MM.1S (cell line): ENCODE data around the gene DSG2.

Experiments used
- DNase-seq: peaks from one replicate; pipeline ENCODE4 v3.0.0-alpha.2; 2015
- H2AFZ ChIP-seq: fragments of 300-600 bp; sonication (generic); 2 replicates; pipeline ENCODE4 v1.6.0; 2016; ENCODE audit warnings: antibody characterized with exemption, low read length
- H3F3A ChIP-seq: fragments of 300-600 bp; sonication (generic); 2 replicates; pipeline ENCODE4 v1.6.1; 2016; ENCODE audit warnings: mild to moderate bottlenecking, antibody characterized with exemption, low read length, moderate library complexity, mixed read lengths; ENCODE audit not compliant: insufficient read depth
- H3K27ac ChIP-seq: fragments of 300-600 bp; sonication (generic); 2 replicates; pipeline ENCODE4 v1.5.1; 2016; ENCODE audit warnings: mild to moderate bottlenecking, low read length
- H3K27me3 ChIP-seq: fragments of 300-600 bp; sonication (generic); replicated peaks from 2 replicates; pipeline ENCODE4 v1.6.0; 2016; ENCODE audit warnings: low read length; ENCODE audit not compliant: insufficient read depth
- H3K36me3 ChIP-seq: fragments of 300-600 bp; sonication (generic); replicated peaks from 2 replicates; pipeline ENCODE4 v1.6.1; 2016; ENCODE audit warnings: mild to moderate bottlenecking, low read length, mixed read lengths; ENCODE audit not compliant: insufficient read depth
- H3K4me1 ChIP-seq: fragments of 300-600 bp; sonication (generic); 2 replicates; pipeline ENCODE4 v1.6.1; 2016; ENCODE audit warnings: low read length, mixed read lengths
- H3K4me2 ChIP-seq: fragments of 300-600 bp; sonication (generic); 2 replicates; pipeline ENCODE4 v1.6.0; 2016; ENCODE audit warnings: low read depth, low read length
- H3K4me3 ChIP-seq: fragments of 300-600 bp; sonication (generic); 2 replicates; pipeline ENCODE4 v1.5.1; 2016; ENCODE audit warnings: low read length, mixed read lengths
- H3K79me2 ChIP-seq: fragments of 300-600 bp; sonication (generic); 2 replicates; pipeline ENCODE4 v1.6.1; 2016; ENCODE audit warnings: mixed run types, low read length, mixed read lengths
- H3K9ac ChIP-seq: fragments of 300-600 bp; sonication (generic); 2 replicates; pipeline ENCODE4 v1.6.1; 2016; ENCODE audit warnings: low read length, mixed read lengths
- H3K9me2 ChIP-seq: fragments of 300-600 bp; sonication (generic); replicated peaks from 2 replicates; pipeline ENCODE4 v1.6.1; 2016; ENCODE audit warnings: mild to moderate bottlenecking, low read length, mixed read lengths; ENCODE audit not compliant: insufficient read depth
- H3K9me3 ChIP-seq: fragments of 300-600 bp; sonication (generic); replicated peaks from 2 replicates; pipeline ENCODE4 v1.6.1; 2016; ENCODE audit warnings: mild to moderate bottlenecking, low read length, mixed read lengths; ENCODE audit not compliant: insufficient read depth
- H4K20me1 ChIP-seq: fragments of 300-600 bp; sonication (generic); 2 replicates; pipeline ENCODE4 v1.6.1; 2016; ENCODE audit warnings: mild to moderate bottlenecking, low read length, moderate library complexity, mixed read lengths; ENCODE audit not compliant: insufficient read depth
- EZH2 ChIP-seq: fragments of 300-600 bp; sonication (generic); optimal IDR thresholded peaks from 2 replicates; pipeline ENCODE3; 2017; ENCODE audit warnings: low read depth, mild to moderate bottlenecking, antibody characterized with exemption, low read length, mixed read lengths
- EZH2phosphoT487 ChIP-seq: fragments of 300-600 bp; sonication (generic); IDR thresholded peaks from 2 replicates; pipeline ENCODE4 v1.6.1; 2018; ENCODE audit warnings: antibody characterized with exemption, low read length
- TF ChIP-seq, protein P1 (sequence below): fragments of 300-600 bp; sonication (generic); IDR thresholded peaks from 2 replicates; pipeline ENCODE4 v1.5.1; 2016; ENCODE audit warnings: antibody characterized with exemption, low read length, mixed read lengths

DSG2 gene

DNA sequence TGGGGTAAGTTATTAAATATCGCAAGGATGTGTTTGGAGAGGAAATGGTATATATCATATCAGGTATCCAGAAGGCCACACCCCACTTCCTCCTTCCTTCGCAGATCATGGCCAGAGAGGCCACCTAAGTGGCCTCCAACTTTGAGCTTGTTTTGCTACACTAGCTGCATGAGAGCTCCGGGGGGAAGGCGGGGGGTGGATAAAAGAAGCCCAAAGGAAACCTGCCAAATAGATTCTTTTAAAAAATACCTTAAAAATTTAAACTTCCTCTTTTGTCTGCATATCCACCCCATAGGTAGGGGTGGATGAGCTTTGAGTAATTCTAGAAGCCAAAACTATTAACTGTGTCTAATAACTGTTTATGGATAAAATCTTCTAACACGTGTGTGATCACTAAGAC, 88.0 kb downstream of the DSG2 start:
- no peak overlapping the region for H3K27ac ChIP-seq
- no peaks in the 10 kb centered on the region for H3K9me3 ChIP-seq
- no peak overlapping the region for H3K4me2 ChIP-seq
- H3K9ac ChIP-seq = no peak overlapping the region
- H3K36me3 ChIP-seq = no peaks in the 10 kb centered on the region
- H3K27me3 ChIP-seq = no peaks in the 10 kb centered on the region
- H3K79me2 ChIP-seq = no peaks in the 10 kb centered on the region
- no peaks in the 10 kb centered on the region for H3K4me1 ChIP-seq
- no peak overlapping the region for H3K4me3 ChIP-seq
- H3F3A ChIP-seq = no peaks in the 10 kb centered on the region
- no peaks in the 10 kb centered on the region for H4K20me1 ChIP-seq
- DNase-seq = no peak
- H3K9me2 ChIP-seq = no peaks in the 10 kb centered on the region
- H2AFZ ChIP-seq = no peak overlapping the region
- TF ChIP-seq, protein P1, sequence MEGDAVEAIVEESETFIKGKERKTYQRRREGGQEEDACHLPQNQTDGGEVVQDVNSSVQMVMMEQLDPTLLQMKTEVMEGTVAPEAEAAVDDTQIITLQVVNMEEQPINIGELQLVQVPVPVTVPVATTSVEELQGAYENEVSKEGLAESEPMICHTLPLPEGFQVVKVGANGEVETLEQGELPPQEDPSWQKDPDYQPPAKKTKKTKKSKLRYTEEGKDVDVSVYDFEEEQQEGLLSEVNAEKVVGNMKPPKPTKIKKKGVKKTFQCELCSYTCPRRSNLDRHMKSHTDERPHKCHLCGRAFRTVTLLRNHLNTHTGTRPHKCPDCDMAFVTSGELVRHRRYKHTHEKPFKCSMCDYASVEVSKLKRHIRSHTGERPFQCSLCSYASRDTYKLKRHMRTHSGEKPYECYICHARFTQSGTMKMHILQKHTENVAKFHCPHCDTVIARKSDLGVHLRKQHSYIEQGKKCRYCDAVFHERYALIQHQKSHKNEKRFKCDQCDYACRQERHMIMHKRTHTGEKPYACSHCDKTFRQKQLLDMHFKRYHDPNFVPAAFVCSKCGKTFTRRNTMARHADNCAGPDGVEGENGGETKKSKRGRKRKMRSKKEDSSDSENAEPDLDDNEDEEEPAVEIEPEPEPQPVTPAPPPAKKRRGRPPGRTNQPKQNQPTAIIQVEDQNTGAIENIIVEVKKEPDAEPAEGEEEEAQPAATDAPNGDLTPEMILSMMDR = no peak
- no peak for TF ChIP-seq EZH2
- TF ChIP-seq EZH2phosphoT487 = no peak

DNA sequence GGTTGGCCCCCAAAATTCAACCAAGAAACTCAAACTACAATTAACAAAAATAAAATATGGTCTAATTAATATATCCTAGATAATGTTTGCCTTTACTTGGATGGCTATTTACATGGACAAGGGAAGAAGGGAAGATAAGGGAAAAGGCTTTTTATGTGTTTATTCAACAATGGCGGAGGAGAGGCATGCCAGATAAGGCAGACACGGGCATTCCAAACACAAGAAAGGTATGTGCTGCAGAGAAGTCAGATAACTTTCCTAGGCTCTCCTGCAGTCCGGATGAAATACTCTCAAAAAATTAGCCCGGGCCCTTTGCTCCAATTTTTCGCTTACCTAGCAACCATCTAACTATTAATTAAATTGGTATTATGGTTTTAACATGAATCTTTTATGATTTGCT, 88.6 kb downstream of the DSG2 start:
- no peaks in the 10 kb centered on the region for H3F3A ChIP-seq
- H3K79me2 ChIP-seq = no peaks in the 10 kb centered on the region
- TF ChIP-seq, protein P1 = no peak
- no peak for TF ChIP-seq EZH2
- TF ChIP-seq EZH2phosphoT487 = no peak
- no peak overlapping the region for H3K4me3 ChIP-seq
- no peak overlapping the region for H3K9ac ChIP-seq
- DNase-seq = no peak
- H3K27me3 ChIP-seq = no peaks in the 10 kb centered on the region
- no peaks in the 10 kb centered on the region for H3K36me3 ChIP-seq
- no peaks in the 10 kb centered on the region for H3K9me2 ChIP-seq
- H3K4me2 ChIP-seq = no peak overlapping the region
- no peak overlapping the region for H3K27ac ChIP-seq
- no peaks in the 10 kb centered on the region for H4K20me1 ChIP-seq
- no peaks in the 10 kb centered on the region for H3K4me1 ChIP-seq
- no peak overlapping the region for H2AFZ ChIP-seq
- H3K9me3 ChIP-seq = no peaks in the 10 kb centered on the region

- Histone ChIP-seq H3K9ac (no peak overlapping the region), H2AFZ (no peak overlapping the region), H3K27ac (no peak overlapping the region), H3K27me3 (no peaks in the 10 kb centered on the region), H3K36me3 (no peaks in the 10 kb centered on the region), H3F3A (no peaks in the 10 kb centered on the region), H3K9me2 (no peaks in the 10 kb centered on the region), H4K20me1 (no peaks in the 10 kb centered on the region), H3K9me3 (no peaks in the 10 kb centered on the region), H3K4me2 (no peak overlapping the region), H3K4me1 (no peaks in the 10 kb centered on the region), H3K4me3 (no peak overlapping the region), H3K79me2 (no peaks in the 10 kb centered on the region)
- DNase-seq = no peak
- TF ChIP-seq EZH2 (no peak), EZH2phosphoT487 (no peak)
- TF ChIP-seq, protein P1 = no peak
These were observed 89.6 kb downstream of the DSG2 start for GRCh38 chr18:31587529-31587928.

- H3K79me2 ChIP-seq = no peaks in the 10 kb centered on the region
- no peaks in the 10 kb centered on the region for H3K9me3 ChIP-seq
- H3K27ac ChIP-seq = no peak overlapping the region
- H3K36me3 ChIP-seq = no peaks in the 10 kb centered on the region
- no peaks in the 10 kb centered on the region for H3K4me1 ChIP-seq
- H3K9ac ChIP-seq = no peak overlapping the region
- DNase-seq = no peak
- no peak overlapping the region for H3K4me3 ChIP-seq
- no peaks in the 10 kb centered on the region for H3K27me3 ChIP-seq
- H3F3A ChIP-seq = no peaks in the 10 kb centered on the region
- H2AFZ ChIP-seq = no peak overlapping the region
- H3K9me2 ChIP-seq = no peaks in the 10 kb centered on the region
- no peaks in the 10 kb centered on the region for H4K20me1 ChIP-seq
- TF ChIP-seq, protein P1 = no peak
- TF ChIP-seq EZH2 = no peak
- TF ChIP-seq EZH2phosphoT487 = no peak
- H3K4me2 ChIP-seq = no peak overlapping the region
These were observed 92.6 kb downstream of the DSG2 start for GRCh38 chr18:31590570-31590969.
